ENCODE measurements around the gene PIGW.

Gene PIGW

GRCh38 chr17:36509272-36509985, 25.4 kb upstream of the PIGW start:
- DNase-seq, result no peak

DNA sequence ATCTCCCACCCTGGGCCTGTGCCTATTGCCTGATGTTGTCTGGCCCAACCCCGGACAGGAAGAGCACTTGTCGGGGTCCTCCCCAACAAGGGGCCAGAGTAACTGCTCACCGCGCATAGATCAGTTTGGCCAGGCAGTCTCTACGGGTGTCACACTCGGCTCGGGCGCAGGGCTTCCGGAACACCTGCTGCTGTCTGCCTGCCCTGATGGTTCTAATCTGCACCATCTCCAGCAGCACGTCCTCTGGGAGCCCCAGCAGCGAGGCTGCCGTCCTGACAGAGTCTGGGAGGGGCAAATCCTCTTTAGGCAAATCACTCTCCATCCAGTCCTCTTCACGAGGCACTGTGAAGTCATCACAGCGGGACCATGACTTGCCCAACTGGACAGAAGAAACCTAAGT, 24.2 kb upstream of the PIGW start:
- no peak for DNase-seq

DNA sequence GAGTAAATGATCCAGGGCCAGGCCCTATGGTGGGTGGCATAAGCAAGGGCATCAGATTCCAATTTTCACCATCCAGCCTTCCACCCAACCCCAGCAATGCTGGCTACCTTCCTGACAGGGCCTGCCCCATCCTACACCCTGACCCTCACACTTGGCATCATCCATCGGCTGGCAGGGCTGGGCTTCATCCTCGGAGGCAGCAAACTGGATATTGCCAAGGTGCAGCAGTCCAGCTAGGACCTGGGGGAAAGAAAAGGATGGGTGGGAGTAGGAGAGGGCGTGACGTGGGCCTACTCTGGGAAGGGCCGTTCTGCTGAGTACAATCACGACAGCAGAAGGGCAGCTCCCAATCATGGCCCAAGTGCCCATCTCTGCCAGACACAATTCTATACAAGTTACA, 23.6 kb upstream of the PIGW start:
- DNase-seq, result no peak

GRCh38 chr17:36512641-36513040, 22.1 kb upstream of the PIGW start:
- DNase-seq, result no peak

- no peak for DNase-seq
Measured at GRCh38 chr17:36514856-36515255, 19.9 kb upstream of the PIGW start.

GRCh38 chr17:36515837-36516236, 18.9 kb upstream of the PIGW start:
- DNase-seq, result no peak

DNA sequence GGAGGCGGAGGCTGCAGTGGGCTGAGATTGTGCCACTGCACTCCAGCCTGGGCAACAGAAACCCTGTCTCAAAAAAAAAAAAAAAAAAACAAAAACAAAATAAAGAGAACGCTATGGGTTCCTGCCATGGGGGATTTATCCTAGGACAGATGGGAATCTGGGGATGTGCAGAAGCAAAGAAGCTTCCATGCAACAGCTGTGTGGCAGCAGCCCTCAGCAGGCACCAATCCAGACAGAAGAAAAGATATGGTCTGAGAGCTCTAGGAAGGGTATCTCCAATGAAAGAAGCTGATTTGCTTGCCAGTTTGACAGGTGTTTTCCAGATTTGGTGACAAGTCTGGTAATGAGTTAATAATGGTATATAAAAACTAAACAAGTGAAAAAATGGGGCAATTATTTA, 11.7 kb upstream of the PIGW start:
- DNase-seq, result no peak

DNA sequence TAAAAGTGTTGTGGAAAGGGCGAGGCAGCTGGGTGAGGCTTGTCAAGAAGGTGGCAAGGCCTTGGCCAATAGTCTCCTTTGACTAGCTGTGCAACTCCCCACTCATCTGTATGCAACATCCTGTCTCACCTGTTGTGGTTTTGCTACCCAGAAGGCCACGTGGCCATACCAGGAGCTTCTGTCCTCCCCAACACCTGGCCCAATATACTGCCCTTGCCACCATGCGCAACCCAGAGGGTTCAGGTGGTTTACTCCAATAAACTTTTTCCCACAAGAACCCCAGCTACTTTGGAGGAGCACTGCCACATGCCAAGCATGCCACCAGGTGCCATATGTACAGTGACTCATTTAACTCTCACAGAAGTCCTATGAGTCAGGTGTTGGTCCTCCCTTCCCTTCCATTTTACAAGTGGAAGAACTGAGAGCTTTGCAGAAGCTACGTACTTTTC, 10.3 kb upstream of the PIGW start:
- DNase-seq, result no peak

DNA sequence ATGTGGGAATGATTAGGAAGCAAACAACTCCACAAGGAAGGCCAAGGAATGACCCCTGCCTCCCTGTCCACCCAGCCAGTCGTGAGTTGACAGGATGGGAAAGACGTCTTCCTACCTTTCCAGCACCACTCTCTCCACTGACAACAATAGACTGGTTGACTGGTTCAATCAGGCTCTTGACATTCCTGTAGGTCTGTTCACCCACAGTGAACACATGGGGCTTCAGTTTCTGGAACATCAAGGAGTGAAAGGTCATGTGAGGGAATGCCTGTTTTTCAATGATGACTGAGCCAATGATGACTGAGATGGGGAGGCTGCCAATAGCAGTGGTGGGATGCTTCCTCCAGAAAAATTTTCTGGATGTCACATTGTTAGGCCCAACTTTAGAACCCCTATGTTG, 9.7 kb upstream of the PIGW start:
- no peak for DNase-seq

DNA sequence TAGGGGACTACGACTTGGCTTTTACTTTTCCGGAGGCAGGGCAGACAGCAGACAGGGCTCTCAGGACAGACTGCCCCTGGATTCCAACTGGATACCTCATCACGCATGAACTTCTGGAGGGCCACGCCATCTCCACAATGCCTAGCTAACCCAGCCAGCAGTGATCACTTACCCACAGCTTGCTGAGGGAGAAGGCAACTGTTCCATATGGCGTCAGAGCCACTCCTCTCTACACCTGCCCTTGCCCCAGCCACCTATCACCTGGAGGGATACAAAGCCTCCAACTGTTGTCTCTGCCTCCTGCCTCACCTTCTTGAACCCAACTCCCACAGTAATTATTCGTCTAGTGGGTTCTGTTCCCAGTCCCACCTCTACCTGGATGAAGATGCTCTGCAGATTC, 8.9 kb upstream of the PIGW start:
- no peak for DNase-seq

DNA sequence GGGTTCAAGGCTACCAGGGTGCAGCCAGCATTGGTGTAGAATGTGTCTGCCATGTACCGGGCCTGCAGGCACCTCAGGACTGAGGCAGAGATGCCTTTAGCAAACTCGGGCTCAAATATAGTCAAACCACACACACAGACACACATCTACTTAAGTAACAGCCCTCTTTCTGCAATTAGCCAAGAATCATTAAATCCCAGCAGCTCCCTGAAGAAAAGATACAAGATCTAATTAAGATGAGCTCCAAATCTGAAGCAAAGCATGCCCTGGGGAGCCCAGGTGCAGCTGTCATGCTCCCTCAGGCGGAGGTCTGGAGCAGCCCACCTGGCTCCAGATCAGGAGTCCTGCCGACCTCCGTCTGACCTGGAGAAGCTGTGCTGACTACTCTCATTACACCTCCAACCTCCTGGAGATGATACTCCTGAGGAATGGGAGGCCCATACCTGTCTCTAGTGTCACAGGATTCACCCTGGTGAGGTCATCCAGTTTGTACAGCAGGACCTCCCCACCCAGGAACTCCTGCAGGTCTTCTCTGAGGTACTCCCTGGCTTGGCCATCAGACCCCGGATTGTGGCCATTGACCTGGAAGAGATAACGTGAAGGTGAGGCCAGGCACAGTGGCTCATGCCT, 7.1 kb upstream of the PIGW start:
- no peak for DNase-seq

- DNase-seq, result peak; percentile 40 to 41
Measured at GRCh38 chr17:36529121-36529520, 5.7 kb upstream of the PIGW start.

DNA sequence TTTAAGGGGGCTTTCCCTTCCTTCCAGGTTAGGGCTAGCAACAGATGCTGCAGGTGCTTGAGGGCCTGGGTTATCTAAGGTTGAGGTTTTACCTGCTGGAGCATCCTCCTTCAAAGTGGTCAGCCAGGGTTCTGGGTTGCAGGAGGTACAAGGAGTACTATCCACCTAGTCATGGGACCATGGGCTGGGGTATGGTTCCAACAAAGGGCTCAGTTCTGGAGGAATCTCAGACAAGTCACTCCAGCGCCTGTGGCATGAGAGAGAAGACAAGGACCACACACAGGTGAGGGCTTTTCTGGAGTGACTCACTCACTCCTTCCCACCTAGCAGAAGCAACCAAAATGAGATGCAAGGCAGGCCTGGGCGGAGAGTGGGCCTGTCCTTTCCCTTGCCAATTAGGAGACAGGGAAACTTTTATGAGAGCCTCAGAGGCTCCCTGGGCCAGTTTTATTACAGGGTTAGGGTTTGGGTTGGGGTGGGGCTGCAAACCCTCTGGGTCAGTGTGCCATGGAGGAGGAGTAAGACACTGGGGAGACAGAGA, 2.3 kb upstream of the PIGW start:
- no peak for DNase-seq

GRCh38 chr17:36533935-36534839, 600 bp upstream of the PIGW start:
- peak; percentile 41 to 53 for DNase-seq

DNA sequence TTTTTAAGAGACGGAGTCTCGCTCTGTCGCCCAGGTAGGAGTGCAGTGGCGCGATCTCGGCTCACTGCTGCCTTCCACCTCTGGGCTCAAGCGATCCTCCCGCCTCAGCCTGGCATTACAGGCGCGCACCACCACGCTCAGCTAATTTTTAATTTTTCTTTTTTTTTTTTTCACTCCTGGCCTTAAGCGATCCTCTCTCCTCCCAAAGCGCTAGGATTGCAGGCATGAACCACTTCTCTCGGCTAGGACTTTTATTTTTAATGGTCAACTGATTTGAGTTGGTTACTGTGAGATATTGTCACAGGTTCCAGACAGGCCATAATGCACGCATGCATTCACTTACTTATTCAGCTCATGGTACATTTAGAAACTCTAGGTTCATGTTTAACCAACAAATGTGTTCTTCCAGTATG, 888 bp downstream of the PIGW start:
- DNase-seq, result no peak

DNA sequence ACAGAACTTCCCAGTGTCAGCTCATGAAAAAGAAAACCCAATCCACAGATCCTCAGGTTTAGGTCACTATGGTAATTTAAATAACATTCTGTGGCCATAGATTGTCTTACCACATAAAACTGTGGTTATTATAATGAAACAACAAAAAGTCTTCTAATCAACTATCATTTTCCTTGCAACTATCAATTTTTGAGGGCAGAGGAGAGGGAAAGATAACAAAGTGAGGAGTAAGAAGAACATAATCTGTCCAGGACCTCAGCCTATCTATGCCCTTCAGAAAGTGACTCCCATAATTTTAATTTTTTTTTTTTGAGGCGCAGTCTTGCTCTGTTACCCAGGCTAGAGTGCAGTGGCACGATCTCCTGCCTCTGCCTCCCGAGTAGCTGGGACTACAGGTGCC, 5.9 kb downstream of the PIGW start:
- no peak for DNase-seq

- no peak for DNase-seq
Measured at GRCh38 chr17:36542755-36543154, 8.0 kb downstream of the PIGW start.

GRCh38 chr17:36544044-36544306, 9.2 kb downstream of the PIGW start:
- DNase-seq, result peak; percentile 54 to 70

GRCh38 chr17:36544307-36545076, 9.7 kb downstream of the PIGW start, which contains the start of gene GGNBP2:
Gene GGNBP2, plus strand, starts transcription at chr17:36544919. Its CDS starts 806 bp downstream, at chr17:36545725.
- peak; percentile 75 to 84 for DNase-seq

DNA sequence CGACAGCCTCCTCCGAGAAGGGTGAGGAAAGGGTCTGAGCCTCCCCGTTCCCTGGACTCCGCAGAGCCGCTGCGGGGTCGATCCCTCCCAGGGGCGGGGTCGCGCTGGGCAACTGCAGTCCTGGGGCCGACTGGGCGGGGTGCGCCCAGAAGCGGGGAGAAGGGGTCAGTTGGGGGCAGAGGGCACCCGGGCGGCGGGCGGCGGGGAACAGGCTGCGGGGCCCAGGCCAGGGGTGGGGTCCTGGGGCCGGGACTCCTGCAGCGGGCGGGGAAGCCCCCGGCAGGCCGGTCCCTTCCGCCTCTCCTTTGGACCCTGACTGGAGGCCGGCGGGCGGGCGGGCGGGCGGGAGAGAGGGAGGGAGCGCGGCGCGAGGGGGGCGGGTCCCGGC, 10.3 kb downstream of the PIGW start:
- DNase-seq, result no peak

DNA sequence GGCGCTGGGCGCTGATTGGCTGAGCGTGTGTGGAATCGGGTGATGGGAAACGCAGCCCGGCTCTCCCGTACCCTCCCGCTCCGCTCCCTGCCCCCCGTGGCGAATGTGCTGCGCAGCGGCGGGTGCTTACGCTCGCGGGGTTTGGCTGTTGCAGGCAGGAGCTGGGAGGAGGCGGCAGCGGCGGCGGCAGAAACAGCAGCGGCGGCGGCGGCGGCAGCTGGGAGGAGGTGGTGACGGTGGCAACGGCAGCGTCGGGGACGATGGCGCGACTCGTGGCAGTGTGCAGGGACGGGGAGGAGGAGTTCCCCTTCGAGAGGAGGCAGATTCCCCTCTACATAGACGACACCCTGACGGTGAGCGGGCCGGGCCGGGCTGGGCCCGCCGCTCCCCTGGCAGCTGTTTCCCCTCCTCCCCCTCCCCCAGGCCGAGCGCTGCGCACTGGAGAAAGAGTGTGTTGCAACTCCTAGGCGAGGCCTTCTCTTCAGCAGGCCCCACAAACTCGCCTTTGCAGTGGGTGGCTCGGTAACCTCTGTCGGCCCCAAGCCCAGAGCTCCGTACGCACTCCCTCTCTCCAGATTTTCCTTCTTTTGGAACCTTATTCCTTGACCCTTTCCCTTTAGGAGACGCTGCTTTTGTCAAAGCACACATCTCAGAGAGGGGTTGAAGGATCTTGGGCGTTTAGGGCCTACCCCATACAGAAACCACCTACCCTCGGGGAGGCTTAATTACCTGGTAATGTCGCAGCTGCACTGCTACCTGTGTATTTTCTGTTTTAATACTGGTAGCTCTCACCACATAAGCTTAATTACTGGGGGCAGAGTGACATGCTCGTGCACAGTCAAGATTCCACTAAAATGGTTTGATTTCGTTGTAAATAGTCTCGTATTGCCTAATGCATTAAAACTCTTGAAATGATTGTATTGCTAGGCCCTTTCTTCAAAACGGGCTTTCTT, 11.0 kb downstream of the PIGW start:
- DNase-seq, result peak; percentile 87 to 94
